GM19099 (cell line): Measurements from ENCODE around the gene C1QC.

Experiments
- POLR2A ChIP-seq: IDR thresholded peaks from 3 replicates; pipeline ENCODE4 v1.6.1; 2011; ENCODE audit warnings: low read depth; ENCODE audit not compliant: insufficient read length; ENCODE audit errors: extremely low read depth

C1QC gene

DNA sequence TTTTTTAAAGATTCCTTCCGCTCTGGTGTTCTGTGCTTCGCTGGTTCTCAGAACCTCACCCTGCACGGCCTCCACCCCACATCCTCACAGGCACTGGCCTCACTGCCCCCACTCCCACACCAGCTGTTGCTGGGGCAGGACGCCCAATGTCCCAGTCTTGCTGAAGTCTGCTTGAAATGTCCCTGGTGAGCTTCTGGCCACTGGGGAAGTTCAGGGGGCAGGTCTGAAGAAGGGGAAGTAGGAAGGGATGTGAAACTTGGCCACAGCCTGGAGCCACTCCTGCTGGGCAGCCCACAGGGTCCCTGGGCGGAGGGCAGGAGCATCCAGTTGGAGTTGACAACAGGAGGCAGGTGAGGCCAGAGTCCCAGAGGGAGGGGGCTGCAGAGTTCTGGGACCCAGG is 7.1 kb upstream of the C1QC start, which contains the start of gene C1QA:
C1QA (plus strand) TSS at position 276 of the 400 bp plus-strand sequence. CDS start 989 bp downstream, outside the sequence.
- no peak for TF ChIP-seq POLR2A

DNA sequence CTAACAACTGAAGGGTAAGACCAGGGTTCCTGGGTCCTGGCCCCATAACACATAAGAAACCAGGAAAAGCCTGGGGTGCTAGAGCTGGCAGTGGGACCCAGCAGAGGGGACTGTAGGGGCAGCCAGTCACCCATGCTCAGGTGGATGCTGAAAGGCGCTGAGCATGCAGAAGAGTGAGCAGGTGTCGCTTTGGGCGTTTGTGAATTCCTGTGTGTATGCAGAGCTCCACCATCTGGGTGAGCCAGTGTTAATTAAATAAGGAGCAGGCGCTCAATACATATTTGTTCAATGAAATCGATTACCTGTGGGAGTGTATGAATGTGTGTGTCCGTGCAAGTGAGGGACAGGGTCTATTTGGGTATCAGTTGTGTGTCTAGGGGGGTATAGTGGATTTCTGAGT is 6.5 kb upstream of the C1QC start:
- no peak for TF ChIP-seq POLR2A

DNA sequence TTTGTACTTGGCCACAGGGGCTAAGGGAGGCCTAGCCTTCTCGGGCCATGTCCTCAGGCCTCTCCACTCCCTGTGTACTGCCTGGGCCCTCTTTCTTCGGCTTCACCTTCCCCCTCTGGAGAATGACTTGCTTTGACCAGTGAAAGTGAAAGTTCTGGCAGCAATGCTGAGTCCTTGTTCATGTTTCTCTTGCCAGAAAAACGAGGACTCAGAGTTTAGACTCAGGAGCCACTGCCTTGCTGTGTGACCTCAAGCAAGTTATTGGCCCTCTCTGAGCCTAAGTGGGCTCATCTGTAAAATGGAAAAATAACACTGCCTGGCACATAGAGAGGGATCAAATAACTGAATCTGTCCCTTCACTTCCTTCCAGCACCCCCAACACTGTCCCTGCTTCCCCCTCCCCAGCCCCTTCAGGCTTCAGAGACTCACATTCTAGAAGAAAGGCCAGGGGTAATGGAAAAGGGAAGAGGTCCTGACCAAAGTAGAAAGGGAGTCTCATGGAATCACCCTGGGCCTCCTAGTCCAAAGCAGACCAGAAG is 5.5 kb upstream of the C1QC start:
- TF ChIP-seq POLR2A = no peak

- TF ChIP-seq POLR2A = no peak
These were observed 4.8 kb upstream of the C1QC start for GRCh38 chr1:22638476-22639234.

GRCh38 chr1:22639286-22639685 is 4.1 kb upstream of the C1QC start:
- no peak for TF ChIP-seq POLR2A

DNA sequence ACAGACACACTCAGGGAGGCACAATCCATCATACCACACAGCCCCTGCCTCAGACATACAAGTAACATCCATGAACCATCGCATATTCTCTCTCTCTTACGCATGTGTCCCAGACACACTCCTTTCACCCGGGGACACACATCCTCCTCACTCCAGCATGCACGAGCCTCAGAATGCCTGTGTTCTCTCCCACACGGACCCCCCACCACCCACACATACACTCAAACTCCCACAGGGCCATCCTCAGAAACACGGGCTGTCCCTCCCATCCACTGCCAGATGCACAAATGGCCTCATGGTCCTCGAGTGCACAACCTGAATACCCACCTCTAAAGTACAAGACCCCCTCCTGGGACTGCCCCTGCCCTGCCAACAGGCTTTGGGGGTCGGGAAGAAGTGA is 2.2 kb upstream of the C1QC start:
- no peak for TF ChIP-seq POLR2A

GRCh38 chr1:22641906-22642636 is 1.4 kb upstream of the C1QC start:
- no peak for TF ChIP-seq POLR2A

DNA sequence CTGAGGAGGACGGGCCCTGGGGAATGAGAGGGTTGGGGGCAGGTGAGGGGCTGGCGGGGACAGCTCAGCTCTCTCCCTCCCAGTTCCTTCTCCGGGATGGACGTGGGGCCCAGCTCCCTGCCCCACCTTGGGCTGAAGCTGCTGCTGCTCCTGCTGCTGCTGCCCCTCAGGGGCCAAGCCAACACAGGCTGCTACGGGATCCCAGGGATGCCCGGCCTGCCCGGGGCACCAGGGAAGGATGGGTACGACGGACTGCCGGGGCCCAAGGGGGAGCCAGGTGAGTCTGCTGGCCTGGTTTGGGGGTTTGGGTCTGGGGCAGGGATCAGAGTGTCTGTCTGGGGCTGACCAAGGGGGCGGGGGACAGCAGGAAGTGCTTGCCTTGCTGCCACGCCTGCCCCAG is 495 bp downstream of the C1QC start:
- no peak for TF ChIP-seq POLR2A

- no peak for TF ChIP-seq POLR2A
These were observed 2.5 kb downstream of the C1QC start for GRCh38 chr1:22645931-22646330.

DNA sequence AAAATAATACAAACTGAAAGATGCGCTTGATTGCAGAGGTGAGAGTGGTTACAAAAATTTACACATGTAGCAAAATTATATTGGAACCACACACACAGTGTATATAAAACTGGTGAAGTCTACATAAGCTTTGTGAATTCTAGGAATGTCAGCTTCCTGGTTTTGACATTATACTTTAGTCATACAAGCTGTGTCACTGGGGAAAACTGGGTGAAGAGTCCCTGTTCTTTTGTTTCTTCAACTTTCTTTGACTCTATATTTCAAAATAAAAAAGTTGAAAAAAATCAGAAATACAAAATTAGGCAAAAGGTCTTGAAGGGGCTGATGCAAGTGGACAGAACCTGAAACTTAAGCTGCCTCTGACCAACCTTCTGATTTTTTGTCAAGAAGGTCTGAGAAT is 3.0 kb downstream of the C1QC start:
- TF ChIP-seq POLR2A = no peak

- TF ChIP-seq POLR2A = no peak
These were observed 6.8 kb downstream of the C1QC start for GRCh38 chr1:22650089-22650693.

GRCh38 chr1:22651941-22652856 is 8.8 kb downstream of the C1QC start:
- TF ChIP-seq POLR2A = no peak

- no peak for TF ChIP-seq POLR2A
These were observed 9.5 kb downstream of the C1QC start, which contains the start of gene C1QB for GRCh38 chr1:22652881-22653316. Gene C1QB, plus strand, starts transcription at chr1:22653236. Its CDS starts 6,227 bp downstream, at chr1:22659463.

DNA sequence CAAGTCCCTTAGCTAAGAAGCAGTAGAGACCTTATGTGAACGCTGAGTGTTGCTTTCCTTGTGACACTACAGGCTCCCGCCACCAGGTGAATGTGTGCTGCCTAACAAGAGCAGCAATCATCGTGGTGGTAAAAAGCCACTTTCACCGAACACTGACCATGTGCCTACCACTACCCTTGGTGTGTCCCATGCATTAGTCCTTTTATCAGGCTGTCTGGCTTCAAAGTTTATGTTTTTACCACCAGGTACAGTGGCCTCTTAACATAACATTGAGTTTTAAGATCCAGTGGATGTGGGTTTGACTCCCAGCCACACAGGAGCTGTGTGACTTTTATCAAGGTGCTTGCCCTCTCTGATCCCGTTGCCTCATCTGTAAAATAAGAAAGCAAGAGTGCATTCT is 11.3 kb downstream of the C1QC start:
- no peak for TF ChIP-seq POLR2A
